ENCODE results near the gene HS3ST4.

The HS3ST4 gene

GRCh38 chr16:25691519-25692091, at the start of gene HS3ST4:
HS3ST4 (plus strand) TSS chr16:25691959.
- in situ Hi-C loops (cut with MboI; ENCODE audit: low sequenced_read_pairs) = no loop called here

- in situ Hi-C loops (cut with MboI; ENCODE audit: low sequenced_read_pairs) = no loop called here
Measured at GRCh38 chr16:25643633-25644032, 48.1 kb upstream of the HS3ST4 start.

- in situ Hi-C loops (cut with MboI; ENCODE audit: low sequenced_read_pairs) = no loop called here
Measured at GRCh38 chr16:25656639-25657038, 35.1 kb upstream of the HS3ST4 start.

- in situ Hi-C loops (cut with MboI; ENCODE audit: low sequenced_read_pairs) = no loop called here
Measured at GRCh38 chr16:25676820-25677219, 14.9 kb upstream of the HS3ST4 start.

- in situ Hi-C loops (cut with MboI; ENCODE audit: low sequenced_read_pairs) = no loop called here
Measured at GRCh38 chr16:25679511-25679910, 12.2 kb upstream of the HS3ST4 start.

- in situ Hi-C loops (cut with MboI; ENCODE audit: low sequenced_read_pairs) = no loop called here
Measured at GRCh38 chr16:25689137-25689836, 2.5 kb upstream of the HS3ST4 start.

GRCh38 chr16:25690552-25691143, 1.1 kb upstream of the HS3ST4 start:
- in situ Hi-C loops (cut with MboI; ENCODE audit: low sequenced_read_pairs) = no loop called here

- in situ Hi-C loops (cut with MboI; ENCODE audit: low sequenced_read_pairs) = no loop called here
Measured at GRCh38 chr16:25692351-25692741, 587 bp downstream of the HS3ST4 start.

GRCh38 chr16:25692742-25693508, 1.2 kb downstream of the HS3ST4 start:
- in situ Hi-C loops (cut with MboI; ENCODE audit: low sequenced_read_pairs) = no loop called here

GRCh38 chr16:25693631-25694030, 1.9 kb downstream of the HS3ST4 start:
- in situ Hi-C loops (cut with MboI; ENCODE audit: low sequenced_read_pairs) = no loop called here

- in situ Hi-C loops (cut with MboI; ENCODE audit: low sequenced_read_pairs) = no loop called here
Measured at GRCh38 chr16:25699069-25699468, 7.3 kb downstream of the HS3ST4 start.

GRCh38 chr16:25700547-25700946, 8.8 kb downstream of the HS3ST4 start:
- in situ Hi-C loops (cut with MboI; ENCODE audit: low sequenced_read_pairs) = no loop called here

- in situ Hi-C loops (cut with MboI; ENCODE audit: low sequenced_read_pairs) = no loop called here
Measured at GRCh38 chr16:25707553-25707952, 15.8 kb downstream of the HS3ST4 start.

- in situ Hi-C loops (cut with MboI; ENCODE audit: low sequenced_read_pairs) = no loop called here
Measured at GRCh38 chr16:25707982-25708583, 16.3 kb downstream of the HS3ST4 start.

GRCh38 chr16:25709213-25709612, 17.5 kb downstream of the HS3ST4 start:
- in situ Hi-C loops (cut with MboI; ENCODE audit: low sequenced_read_pairs) = no loop called here

GRCh38 chr16:25713785-25714570, 22.2 kb downstream of the HS3ST4 start:
- in situ Hi-C loops (cut with MboI; ENCODE audit: low sequenced_read_pairs) = no loop called here

- in situ Hi-C loops (cut with MboI; ENCODE audit: low sequenced_read_pairs) = no loop called here
Measured at GRCh38 chr16:25716186-25716585, 24.4 kb downstream of the HS3ST4 start.

- in situ Hi-C loops (cut with MboI; ENCODE audit: low sequenced_read_pairs) = no loop called here
Measured at GRCh38 chr16:25721439-25721838, 29.7 kb downstream of the HS3ST4 start.

GRCh38 chr16:25726430-25727098, 34.8 kb downstream of the HS3ST4 start:
- in situ Hi-C loops (cut with MboI; ENCODE audit: low sequenced_read_pairs) = no loop called here
